Measurements from ENCODE around the gene HRH4.

HRH4 gene

DNA sequence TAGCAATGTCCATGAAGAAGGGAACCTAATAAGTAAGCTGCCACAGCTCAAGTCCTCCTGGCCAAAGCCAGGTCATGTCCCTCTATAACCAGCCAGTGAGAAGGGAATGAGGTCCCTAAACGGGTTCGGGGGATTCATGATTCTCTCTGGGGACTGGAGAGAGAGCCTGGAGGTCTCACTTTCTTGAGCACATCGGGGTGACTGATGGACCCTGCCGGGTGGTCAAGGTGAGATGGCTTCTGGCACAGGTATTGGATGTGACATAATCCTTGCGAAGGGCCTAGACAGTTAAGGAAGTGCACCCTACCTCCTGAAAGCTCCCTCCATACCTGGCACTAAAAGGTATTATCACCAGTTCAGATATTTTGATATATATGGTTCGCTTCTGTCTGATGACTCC lies 45.7 kb downstream of the HRH4 start:
- no peak for DNase-seq (ENCODE audit: low read depth in 2 of 2)

DNA sequence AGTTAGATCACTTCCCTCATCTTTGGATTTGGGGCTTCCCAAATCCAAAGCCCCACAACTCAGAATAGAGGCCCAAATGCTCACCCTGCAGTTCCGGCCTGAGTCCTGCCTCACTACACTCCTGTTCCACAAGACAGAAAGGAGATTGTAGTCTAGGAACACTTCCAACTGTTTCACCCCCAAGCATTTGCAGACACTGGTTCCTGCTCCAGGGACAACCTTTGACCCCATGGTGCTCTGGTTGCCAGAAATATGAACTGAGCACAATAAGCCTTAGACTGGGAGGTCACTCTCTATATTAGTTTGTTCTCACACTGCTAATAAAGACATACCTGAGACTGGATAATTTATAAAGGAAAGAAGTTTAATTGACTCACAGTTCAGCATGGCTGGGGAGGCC lies 49.0 kb downstream of the HRH4 start:
- no peak for DNase-seq (ENCODE audit: low read depth in 2 of 2)

DNA sequence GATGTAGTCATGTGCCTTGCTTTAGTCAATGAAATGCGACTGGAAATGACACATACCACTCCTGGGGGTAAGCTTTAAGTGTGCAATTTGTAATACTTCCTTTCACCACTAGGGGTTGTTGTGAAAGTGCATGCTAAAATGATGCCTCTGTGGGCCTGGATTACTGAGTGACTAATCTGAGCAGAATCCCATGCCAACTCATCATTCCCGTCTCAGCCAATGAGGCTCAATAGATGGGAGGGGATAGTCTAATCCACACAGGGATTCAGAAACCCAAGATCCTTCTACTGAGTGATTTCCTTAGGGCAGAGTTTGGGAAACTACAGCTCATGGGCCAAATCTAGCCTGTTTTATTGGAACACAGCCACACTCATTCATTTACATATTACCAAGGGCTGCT lies 54.0 kb downstream of the HRH4 start:
- DNase-seq (ENCODE audit: low read depth in 2 of 2): no peak

DNA sequence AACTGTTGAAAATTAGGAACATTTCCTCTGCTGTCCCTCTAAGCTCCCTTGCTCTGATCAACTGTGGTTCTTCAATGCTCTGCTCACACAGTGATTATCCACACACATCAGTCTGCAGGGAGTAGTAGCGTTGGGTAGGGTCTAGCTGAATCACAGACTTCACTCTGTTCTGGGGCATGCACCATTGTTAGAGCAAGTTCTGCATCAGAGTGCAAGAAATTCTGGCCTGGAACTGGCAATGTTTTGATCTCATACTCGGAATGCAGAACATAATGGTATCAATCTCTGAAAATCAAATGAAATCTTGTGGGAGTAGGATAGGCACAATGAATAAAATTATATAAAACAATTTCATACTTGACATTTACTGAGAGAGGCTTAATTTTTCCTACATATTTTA lies 55.3 kb downstream of the HRH4 start:
- no peak for DNase-seq (ENCODE audit: low read depth in 2 of 2)

GRCh38 chr18:24516261-24516660 lies 55.8 kb downstream of the HRH4 start:
- no peak for DNase-seq (ENCODE audit: low read depth in 2 of 2)

GRCh38 chr18:24517554-24517953 lies 57.1 kb downstream of the HRH4 start:
- DNase-seq (ENCODE audit: low read depth in 2 of 2): no peak

DNA sequence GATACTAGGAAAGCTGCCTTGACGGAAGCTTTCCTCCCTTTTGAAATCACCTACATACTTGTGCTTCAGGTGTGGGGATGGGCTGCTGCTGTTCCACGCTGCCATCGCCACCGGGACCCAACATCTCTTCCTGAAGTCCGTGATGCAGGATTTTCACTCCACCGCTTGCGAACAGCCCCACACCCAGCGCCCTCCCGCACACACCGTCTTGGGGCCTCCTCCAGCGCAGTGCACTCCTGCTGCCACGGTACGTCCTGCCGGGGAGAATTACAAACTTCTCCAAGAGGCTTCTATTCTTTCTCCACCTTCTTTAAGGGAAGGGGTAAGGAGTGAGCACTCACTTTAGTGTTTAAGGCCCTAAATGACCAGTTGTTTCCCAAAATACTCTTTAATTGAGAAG lies 58.2 kb downstream of the HRH4 start:
- DNase-seq (ENCODE audit: low read depth in 2 of 2): no peak
